ENCODE measurements around the gene CBR3.

GRCh38 chr21:36145259-36145658 lies 10.4 kb downstream of the CBR3 start:
- TF ChIP-seq, protein P1, sequence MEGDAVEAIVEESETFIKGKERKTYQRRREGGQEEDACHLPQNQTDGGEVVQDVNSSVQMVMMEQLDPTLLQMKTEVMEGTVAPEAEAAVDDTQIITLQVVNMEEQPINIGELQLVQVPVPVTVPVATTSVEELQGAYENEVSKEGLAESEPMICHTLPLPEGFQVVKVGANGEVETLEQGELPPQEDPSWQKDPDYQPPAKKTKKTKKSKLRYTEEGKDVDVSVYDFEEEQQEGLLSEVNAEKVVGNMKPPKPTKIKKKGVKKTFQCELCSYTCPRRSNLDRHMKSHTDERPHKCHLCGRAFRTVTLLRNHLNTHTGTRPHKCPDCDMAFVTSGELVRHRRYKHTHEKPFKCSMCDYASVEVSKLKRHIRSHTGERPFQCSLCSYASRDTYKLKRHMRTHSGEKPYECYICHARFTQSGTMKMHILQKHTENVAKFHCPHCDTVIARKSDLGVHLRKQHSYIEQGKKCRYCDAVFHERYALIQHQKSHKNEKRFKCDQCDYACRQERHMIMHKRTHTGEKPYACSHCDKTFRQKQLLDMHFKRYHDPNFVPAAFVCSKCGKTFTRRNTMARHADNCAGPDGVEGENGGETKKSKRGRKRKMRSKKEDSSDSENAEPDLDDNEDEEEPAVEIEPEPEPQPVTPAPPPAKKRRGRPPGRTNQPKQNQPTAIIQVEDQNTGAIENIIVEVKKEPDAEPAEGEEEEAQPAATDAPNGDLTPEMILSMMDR (IDR thresholded peaks at IDR 0.05) = no peak
- no peak for TF ChIP-seq POLR2A (IDR thresholded peaks at IDR 0.05)
